GM21515 (cell line): Measurements from ENCODE around the gene ECM1.

Experiments
- ATAC-seq: cut with Tn5 transposase; IDR thresholded peaks from one replicate; pipeline ENCODE4 v1.9.1; 2021; ENCODE audit not compliant: unreplicated experiment

ECM1 gene

DNA sequence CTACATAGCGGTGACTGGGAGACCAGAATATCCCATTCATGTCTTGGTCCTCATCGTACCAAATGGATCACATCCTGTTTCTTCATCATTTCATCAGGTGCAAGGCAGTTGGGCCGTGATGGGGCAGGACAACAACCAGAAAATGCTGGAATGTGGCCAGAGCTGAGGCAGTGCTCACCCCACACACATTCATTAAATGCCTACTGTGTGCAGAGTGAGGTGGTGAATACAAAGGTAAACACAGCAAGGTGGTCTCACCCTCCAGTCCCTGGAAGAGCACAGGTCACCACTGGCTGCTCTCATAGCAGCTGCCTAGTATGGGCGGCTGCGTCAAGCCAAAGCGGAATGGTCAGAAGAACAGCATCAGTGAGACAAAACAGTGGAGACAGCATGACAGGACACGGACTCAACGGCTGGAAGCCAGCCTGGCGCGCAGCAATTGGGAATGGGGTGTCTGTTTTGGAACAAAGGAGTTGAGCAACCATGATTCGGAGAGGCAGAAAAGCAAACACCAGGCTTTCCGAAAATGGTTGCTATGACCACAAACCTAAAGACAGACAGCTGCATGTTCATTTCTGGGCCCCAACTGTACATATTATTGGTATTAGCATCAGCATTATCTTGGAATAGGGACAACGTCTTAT, 35.7 kb downstream of the ECM1 start:
- no peak for ATAC-seq

DNA sequence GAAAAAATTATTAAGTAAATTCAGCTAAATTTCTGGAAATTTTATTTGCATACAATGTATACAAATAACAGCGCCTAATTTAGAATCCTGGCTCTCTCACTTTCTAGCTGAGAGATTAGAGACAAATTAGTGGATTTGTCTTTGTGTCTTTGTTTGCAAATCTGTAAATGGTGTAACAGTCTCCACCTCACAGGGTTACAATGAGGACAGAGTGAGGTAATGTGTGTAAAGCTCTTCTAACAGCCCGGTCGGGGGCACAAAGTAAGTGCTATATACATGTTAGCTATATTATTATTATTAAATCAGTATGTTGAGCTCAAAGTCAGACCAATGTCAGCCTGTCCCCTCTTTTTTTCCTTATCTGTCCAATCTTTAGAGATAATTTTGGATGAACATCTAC, 36.3 kb downstream of the ECM1 start:
- ATAC-seq = no peak

GRCh38 chr1:150545486-150546032, 37.6 kb downstream of the ECM1 start:
- no peak for ATAC-seq

DNA sequence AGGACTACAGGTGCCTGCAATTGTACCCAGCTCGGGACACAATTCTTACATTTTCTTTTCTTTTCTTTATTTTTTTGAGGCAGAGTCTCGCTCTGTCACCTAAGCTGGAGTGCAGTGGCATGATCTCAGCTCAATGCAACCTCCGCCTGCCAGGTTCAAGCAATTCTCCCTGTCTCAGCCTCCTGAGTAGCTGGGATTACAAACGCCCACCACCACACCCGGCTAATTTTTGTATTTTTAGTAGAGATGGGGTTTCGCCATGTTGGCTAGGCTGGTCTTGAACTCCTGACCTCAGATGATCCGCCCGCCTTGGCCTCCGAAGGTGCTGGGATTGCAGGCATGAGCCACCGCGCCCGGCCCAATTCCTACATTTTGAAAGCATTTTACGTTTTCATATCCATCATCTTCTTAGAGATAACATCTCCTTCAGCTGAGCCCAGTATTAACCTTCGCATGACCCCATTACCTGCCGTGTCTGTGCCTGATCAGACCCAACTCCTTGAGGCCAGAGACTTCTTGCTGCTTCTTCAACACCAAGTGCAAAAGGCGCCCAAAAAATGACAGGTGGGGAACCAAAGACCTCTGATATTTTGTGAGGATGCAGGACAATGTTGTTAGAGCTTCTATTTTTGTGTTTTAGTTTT, 38.5 kb downstream of the ECM1 start:
- ATAC-seq = no peak

DNA sequence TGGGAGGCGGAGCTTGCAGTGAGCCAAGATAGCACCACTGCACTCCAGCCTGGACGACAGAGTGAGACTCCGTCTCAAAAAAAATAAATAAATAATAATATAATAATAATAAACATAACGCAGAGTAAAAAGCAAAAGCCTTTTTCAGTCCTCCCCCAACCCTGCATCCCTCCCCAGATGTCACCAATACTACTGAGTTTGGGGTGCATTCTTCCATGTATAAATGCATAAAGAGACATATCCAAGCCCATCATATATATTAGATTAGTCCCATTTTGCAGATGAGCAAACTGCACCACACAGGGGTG, 40.4 kb downstream of the ECM1 start:
- no peak for ATAC-seq

DNA sequence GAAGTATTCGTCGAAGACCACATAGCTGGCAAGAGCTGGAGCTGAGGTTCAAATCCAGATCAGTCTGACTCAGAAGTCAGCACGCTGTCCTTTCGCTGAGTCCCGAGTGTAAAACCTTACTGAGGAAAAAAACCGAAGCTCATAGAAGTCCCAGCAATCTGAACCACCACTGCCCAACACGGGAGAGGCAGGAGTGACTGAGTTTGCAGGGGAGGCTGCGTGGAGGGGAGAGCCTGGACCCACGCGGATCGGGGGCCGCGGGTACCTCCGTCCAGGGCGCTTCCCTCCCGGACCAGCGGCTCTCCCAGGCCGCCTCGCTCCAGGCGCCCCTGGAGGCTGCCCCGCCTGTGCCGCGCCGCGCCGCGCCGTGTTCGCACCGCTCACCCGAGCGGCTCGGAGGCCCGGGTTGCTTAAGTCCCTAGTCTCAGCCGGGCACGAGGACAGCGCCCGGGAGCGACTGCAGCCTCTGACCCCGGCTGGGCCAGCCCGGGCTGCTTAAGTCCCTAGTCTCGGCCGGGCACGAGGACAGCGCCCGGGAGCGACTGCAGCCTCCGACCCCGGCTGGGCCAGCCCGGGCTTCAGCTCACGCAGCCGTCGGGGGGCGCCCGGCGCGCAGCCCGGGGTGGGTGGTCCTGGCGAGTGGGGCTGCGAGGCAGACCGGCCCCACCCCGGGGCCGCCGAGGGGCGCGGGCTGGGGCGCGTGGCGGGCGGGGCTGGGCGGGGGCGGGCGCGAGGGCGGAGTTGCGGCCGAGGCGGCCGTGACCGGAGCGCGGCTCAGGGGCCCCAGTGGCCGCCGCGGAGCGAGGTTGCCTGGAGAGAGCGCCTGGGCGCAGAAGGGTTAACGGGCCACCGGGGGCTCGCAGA, 41.0 kb downstream of the ECM1 start, which contains the start of gene ADAMTSL4:
Gene ADAMTSL4 (plus strand): TSS at position 777 of the 864 bp plus-strand sequence. CDS start 2,881 bp downstream, outside the sequence.
- ATAC-seq = no peak

- no peak for ATAC-seq
Observed at GRCh38 chr1:150549496-150550221, 41.8 kb downstream of the ECM1 start.

- no peak for ATAC-seq
Observed at GRCh38 chr1:150550222-150551050, 42.5 kb downstream of the ECM1 start.

GRCh38 chr1:150551051-150551783, 43.3 kb downstream of the ECM1 start:
- no peak for ATAC-seq

GRCh38 chr1:150551784-150552127, 43.8 kb downstream of the ECM1 start:
- ATAC-seq = no peak

DNA sequence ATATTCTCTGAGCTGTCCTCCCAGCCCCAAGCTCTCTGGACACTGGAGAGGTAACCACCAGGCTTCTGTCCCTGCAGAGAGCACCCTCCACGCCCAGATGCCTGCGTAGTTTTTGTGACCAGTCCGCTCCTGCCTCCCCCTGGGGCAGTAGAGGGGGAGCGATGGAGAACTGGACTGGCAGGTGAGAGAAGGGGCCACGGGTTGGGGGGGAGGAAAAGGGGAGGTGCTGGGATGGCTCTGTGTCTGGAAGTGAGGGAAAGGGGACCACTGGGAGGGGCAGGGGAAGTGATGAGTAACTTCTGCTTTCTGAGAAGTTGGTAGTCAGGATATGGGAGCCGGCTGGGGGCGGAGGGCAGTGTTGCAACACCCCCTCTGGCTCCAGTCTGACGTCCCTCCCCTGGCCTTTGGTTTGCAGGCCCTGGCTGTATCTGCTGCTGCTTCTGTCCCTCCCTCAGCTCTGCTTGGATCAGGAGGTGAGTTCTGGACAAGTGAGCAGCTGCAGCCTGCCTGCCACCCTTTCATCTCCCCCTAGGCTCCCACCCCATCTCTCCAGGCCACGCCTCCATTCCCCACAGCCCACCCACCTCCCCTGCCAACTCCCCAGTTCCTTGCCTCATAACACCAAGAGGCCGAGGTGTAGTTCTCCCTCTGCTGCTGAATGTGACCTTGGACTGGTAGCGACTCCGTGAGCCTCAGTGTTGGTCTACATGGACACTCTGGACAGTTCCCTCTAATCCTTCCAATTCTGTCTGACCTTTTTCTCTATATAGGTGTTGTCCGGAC, 44.4 kb downstream of the ECM1 start:
- ATAC-seq = no peak

GRCh38 chr1:150552911-150553289, 45.0 kb downstream of the ECM1 start:
- no peak for ATAC-seq

- ATAC-seq = no peak
Observed at GRCh38 chr1:150553392-150554085, 45.6 kb downstream of the ECM1 start.

DNA sequence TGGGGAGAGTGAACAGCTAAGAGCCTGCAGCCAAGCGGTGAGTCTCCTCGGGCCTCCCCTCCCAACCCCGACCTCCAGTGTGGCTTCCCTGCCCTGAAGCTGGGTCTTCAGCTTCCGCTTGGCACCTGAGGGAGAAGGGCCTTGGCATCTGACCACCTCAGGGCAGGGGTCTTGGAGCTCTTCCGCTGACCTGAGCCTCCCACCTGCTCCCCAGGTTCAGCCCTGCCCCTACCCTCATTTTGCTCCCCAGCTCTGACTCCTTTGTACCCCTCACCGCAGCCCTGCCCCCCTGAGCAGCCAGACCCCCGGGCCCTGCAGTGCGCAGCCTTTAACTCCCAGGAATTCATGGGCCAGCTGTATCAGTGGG, 46.2 kb downstream of the ECM1 start:
- ATAC-seq = no peak

DNA sequence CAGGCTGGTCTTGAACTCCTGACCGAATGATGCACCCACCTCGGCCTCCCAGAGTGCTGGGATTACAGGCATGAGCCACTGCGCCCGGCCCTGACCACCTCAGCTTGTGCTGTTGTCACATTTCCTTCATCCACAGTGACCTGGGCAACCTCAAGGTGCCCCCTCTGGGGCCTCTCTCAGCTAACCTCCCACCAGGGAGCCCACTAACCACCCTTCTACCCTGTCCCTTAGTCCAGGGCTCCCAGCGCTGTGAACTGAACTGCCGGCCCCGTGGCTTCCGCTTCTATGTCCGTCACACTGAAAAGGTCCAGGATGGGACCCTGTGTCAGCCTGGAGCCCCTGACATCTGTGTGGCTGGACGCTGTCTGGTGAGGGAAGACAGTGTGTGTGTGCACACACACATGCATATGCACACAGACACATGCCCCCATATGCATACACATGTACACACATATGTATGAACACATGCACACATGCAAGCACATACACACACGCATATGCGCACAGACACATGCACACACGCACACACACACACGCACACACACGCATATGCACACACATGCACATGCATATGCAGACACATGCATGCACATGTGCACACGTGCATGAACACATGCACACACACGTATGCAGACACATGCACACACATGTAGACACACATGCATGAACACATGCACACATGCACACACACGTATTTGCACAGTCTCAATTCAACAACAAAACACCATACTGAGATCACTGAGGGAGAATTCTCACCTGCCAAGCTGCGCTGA, 47.5 kb downstream of the ECM1 start:
- ATAC-seq = no peak

GRCh38 chr1:150555971-150556865, 48.3 kb downstream of the ECM1 start:
- ATAC-seq = no peak
